Uterus (tissue), 2 donors: ENCODE results near the gene CBFA2T3.

Experiments used
- CTCF ChIP-seq, 4 experiments: fragments of 200-600 bp in 2 of 4; fragments of 450-650 bp in 2 of 4; sonication (generic) in 2 of 4; IDR thresholded peaks; one replicate each; pipeline ENCODE4 v1.5.1; 2016 to 2019; ENCODE audit warnings: antibody characterized with exemption in 4 of 4, mild to moderate bottlenecking in 2 of 4, moderate library complexity in 1 of 4
- POLR2A ChIP-seq, 2 donors: fragments of 450-650 bp; IDR thresholded peaks; one replicate each; pipeline ENCODE4 v1.6.1; 2016; ENCODE audit warnings: antibody characterized with exemption in 2 of 2, mild to moderate bottlenecking in 1 of 2, moderate library complexity in 1 of 2

DNA sequence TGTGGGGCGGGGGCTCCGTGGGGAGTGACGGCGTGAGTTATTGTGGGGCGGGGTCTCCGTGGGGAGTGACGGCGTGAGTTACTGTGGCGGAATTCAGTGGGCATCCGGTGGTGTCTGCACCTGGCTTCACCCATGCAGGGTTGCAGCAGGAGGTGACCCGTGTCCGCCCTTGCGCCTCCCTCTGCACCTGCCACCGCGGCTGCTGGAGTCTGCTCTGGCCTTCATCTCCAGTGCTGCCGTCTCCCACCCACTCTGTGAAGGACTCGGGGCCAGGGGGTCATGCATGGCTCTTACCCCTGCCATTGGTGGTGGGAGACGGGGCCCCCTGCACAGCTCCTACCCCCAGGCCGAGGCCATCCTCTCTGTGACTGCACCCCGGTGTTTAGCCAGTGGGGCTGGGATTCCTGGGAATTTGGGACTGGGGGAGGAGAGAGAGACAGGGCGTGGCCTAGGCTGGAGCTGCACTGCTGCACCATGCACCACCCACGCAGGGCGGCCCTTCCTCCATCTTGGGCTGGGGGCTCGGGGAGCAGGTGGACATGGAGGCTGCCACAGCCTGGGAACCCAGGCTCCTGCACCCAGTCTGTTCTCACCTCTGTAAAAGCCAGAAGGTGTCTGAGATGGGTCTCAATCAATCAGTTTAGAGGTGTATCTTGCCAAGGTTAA lies 109.3 kb downstream of the CBFA2T3 start:
- TF ChIP-seq CTCF (IDR thresholded peaks at IDR 0.05): no peak
- no peak for TF ChIP-seq POLR2A (IDR thresholded peaks at IDR 0.05)
